Measurements from ENCODE around the gene EFNB2. TPM values are rescaled to one million over a fixed set of nuclear protein-coding genes. Genes with fewer than 3 reads are reported as not detected.

EFNB2 gene
- total RNA-seq, 1 experiment from 2014 or later, result 4.7 TPM

DNA sequence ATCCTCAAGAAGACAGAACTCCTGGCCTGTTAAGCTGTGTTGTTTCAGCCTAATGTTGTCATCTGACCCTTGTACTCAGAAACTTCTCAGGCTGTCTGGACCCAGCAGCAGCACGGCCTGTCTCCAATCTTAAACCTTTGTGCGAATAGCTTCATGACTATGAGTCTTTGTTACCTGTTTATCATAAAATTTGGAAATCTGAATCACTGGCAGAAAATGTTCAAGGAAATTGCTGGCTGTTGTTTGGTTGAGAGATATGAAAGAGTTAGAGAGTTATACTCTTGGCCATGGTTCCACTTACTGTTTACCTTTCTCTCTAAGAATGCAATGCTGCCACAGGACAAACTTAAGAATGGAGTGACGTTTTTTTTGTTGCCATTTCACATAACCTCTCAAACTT lies 59.6 kb downstream of the EFNB2 start:
- intact Hi-C loops (cut with micrococcal nuclease; ENCODE audit: unreplicated experiment) (no loop called here), in situ Hi-C loops (cut with HindIII; ENCODE audit: low pct_unique_long_range_greater_than_20kb, low sequenced_read_pairs) (no loop called here)
- no peaks in the 10 kb centered on the region for H3K36me3 ChIP-seq (ENCODE audit: control insufficient read depth, insufficient read depth, low read length)
- H3K4me1 ChIP-seq (ENCODE audit: control insufficient read depth, insufficient read depth, low read length), result no peaks in the 10 kb centered on the region
- no peaks in the 10 kb centered on the region for H3K27me3 ChIP-seq (ENCODE audit: control insufficient read depth, insufficient read depth, low read length)
- no peaks in the 10 kb centered on the region for H3K9me3 ChIP-seq (ENCODE audit: control insufficient read depth, insufficient read depth, low read depth, low read length)
- POLR2A ChIA-PET, result no interaction called here
- no peak overlapping the region for H3K4me3 ChIP-seq (ENCODE audit: low read depth in 2 of 2, low read length in 2 of 2)
- DNase-seq (ENCODE audit: low read depth, low spot score), result no peak
- no peak overlapping the region for H3K27ac ChIP-seq (ENCODE audit: low read length)
- no peak for ATAC-seq
- TF ChIP-seq, protein P1, sequence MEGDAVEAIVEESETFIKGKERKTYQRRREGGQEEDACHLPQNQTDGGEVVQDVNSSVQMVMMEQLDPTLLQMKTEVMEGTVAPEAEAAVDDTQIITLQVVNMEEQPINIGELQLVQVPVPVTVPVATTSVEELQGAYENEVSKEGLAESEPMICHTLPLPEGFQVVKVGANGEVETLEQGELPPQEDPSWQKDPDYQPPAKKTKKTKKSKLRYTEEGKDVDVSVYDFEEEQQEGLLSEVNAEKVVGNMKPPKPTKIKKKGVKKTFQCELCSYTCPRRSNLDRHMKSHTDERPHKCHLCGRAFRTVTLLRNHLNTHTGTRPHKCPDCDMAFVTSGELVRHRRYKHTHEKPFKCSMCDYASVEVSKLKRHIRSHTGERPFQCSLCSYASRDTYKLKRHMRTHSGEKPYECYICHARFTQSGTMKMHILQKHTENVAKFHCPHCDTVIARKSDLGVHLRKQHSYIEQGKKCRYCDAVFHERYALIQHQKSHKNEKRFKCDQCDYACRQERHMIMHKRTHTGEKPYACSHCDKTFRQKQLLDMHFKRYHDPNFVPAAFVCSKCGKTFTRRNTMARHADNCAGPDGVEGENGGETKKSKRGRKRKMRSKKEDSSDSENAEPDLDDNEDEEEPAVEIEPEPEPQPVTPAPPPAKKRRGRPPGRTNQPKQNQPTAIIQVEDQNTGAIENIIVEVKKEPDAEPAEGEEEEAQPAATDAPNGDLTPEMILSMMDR (IDR thresholded peaks at IDR 0.05), result no peak
- TF ChIP-seq TCF7L2 (IDR thresholded peaks at IDR 0.05; ENCODE audit: low read depth, low read length), result no peak
- TF ChIP-seq, protein P2, sequence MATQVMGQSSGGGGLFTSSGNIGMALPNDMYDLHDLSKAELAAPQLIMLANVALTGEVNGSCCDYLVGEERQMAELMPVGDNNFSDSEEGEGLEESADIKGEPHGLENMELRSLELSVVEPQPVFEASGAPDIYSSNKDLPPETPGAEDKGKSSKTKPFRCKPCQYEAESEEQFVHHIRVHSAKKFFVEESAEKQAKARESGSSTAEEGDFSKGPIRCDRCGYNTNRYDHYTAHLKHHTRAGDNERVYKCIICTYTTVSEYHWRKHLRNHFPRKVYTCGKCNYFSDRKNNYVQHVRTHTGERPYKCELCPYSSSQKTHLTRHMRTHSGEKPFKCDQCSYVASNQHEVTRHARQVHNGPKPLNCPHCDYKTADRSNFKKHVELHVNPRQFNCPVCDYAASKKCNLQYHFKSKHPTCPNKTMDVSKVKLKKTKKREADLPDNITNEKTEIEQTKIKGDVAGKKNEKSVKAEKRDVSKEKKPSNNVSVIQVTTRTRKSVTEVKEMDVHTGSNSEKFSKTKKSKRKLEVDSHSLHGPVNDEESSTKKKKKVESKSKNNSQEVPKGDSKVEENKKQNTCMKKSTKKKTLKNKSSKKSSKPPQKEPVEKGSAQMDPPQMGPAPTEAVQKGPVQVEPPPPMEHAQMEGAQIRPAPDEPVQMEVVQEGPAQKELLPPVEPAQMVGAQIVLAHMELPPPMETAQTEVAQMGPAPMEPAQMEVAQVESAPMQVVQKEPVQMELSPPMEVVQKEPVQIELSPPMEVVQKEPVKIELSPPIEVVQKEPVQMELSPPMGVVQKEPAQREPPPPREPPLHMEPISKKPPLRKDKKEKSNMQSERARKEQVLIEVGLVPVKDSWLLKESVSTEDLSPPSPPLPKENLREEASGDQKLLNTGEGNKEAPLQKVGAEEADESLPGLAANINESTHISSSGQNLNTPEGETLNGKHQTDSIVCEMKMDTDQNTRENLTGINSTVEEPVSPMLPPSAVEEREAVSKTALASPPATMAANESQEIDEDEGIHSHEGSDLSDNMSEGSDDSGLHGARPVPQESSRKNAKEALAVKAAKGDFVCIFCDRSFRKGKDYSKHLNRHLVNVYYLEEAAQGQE (IDR thresholded peaks at IDR 0.05; ENCODE audit: insufficient read depth in 1 of 2, low read depth in 2 of 2, low read length in 1 of 2), result no peak
- no peak for TF ChIP-seq POLR2AphosphoS5 (IDR thresholded peaks at IDR 0.05; ENCODE audit: low read depth, low read length)
- no peak for TF ChIP-seq SIN3A (IDR thresholded peaks at IDR 0.05; ENCODE audit: borderline replicate concordance, insufficient read depth, low read depth, low read length)
- CTCF ChIA-PET, result no interaction called here
- no TSS peak for BruUV-seq (replicated peaks)

DNA sequence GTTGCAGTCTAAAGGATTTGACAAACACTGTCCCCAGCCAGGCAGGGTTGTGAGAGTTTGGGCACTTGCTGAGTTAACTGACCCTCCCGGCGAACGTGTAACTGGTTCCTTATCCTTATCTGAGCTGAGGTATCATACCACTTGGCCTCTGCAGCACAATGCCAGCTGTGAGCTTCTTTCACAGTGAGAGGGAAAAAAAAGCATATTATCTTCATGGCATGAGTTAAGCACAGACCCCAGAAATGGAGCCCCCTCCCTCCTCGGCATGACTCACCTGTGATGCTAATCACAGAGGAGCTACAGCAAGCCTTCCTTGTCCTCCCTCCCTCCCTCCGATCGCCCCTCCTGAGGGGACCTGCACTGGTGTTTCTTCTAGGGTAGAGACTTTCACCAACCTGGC lies 60.5 kb downstream of the EFNB2 start:
- H3K27ac ChIP-seq (ENCODE audit: low read length), result no peak overlapping the region
- no peaks in the 10 kb centered on the region for H3K36me3 ChIP-seq (ENCODE audit: control insufficient read depth, insufficient read depth, low read length)
- intact Hi-C loops (cut with micrococcal nuclease; ENCODE audit: unreplicated experiment), result no loop called here
- H3K4me1 ChIP-seq (ENCODE audit: control insufficient read depth, insufficient read depth, low read length), result no peaks in the 10 kb centered on the region
- POLR2A ChIA-PET, result no interaction called here
- H3K4me3 ChIP-seq (ENCODE audit: low read depth in 2 of 2, low read length in 2 of 2), result no peak overlapping the region
- TF ChIP-seq TCF7L2 (IDR thresholded peaks at IDR 0.05; ENCODE audit: low read depth, low read length) (no peak), SIN3A (IDR thresholded peaks at IDR 0.05; ENCODE audit: borderline replicate concordance, insufficient read depth, low read depth, low read length) (no peak), POLR2AphosphoS5 (IDR thresholded peaks at IDR 0.05; ENCODE audit: low read depth, low read length) (no peak)
- TF ChIP-seq, protein P2 (IDR thresholded peaks at IDR 0.05; ENCODE audit: insufficient read depth in 1 of 2, low read depth in 2 of 2, low read length in 1 of 2), result no peak
- TF ChIP-seq, protein P1 (IDR thresholded peaks at IDR 0.05), result no peak
- no TSS peak for BruUV-seq (replicated peaks)
- H3K9me3 ChIP-seq (ENCODE audit: control insufficient read depth, insufficient read depth, low read depth, low read length), result no peaks in the 10 kb centered on the region
- no peaks in the 10 kb centered on the region for H3K27me3 ChIP-seq (ENCODE audit: control insufficient read depth, insufficient read depth, low read length)
- in situ Hi-C loops (cut with HindIII; ENCODE audit: low pct_unique_long_range_greater_than_20kb, low sequenced_read_pairs), result no loop called here
- CTCF ChIA-PET, result no interaction called here
- no peak for DNase-seq (ENCODE audit: low read depth, low spot score)
- ATAC-seq, result no peak
